NCI-H345 treated with DMSO at 0.1 percent for 48 hours (cell line): ENCODE measurements around the gene IL32.
A peak's percentile ranks its signal among the peaks of the same experiment; 100 is the strongest.
"Not testable (repeated sequence)": the region's sequence is repeated elsewhere in the genome, so short reads cannot be mapped to it uniquely, and the experiment has no call there.

Experiments used
- DNase-seq: peaks from one replicate; lab custom pipeline; 2025; ENCODE audit not compliant: unreplicated experiment; lab: John Stamatoyannopoulos, UW

Gene IL32

DNA sequence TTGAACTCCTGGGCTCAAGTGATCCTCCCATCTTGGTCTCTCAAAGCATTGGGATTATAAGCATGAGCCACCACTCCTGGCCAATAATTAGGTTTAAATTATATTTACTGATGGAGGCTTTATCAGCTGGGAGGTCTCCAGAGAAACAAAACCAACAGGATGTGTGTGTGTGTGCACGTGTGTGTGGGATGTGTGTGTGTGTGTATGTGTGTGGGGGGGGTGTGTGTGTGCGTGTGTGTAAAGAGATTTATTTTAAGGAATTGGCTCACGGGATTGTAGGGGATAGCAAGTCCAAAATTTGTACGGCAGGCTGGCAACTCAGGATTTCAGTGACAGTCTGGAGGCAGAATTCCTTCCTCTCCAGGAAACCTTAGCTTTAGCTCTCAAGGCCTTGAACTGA lies 14.4 kb upstream of the IL32 start:
- DNase-seq: no peak

DNA sequence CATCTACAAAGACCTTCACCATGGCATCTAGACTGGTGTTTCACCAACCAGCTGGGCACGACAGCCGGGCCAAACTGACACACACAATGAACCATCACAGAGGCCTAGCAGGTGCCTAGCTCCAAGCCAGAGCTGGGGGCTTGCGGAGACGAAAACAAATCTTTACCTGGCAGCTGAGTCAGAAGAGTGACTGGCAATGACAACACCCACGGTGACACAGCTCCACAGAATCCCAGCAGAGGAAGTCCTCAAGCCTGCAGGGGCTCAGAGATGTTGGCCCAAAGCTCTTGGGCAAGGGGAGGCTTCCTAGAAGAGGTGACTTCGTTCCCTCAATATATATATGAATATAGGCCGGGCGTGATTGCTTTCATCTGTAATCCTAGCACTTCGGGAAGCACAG lies 13.9 kb upstream of the IL32 start:
- DNase-seq: no peak

DNA sequence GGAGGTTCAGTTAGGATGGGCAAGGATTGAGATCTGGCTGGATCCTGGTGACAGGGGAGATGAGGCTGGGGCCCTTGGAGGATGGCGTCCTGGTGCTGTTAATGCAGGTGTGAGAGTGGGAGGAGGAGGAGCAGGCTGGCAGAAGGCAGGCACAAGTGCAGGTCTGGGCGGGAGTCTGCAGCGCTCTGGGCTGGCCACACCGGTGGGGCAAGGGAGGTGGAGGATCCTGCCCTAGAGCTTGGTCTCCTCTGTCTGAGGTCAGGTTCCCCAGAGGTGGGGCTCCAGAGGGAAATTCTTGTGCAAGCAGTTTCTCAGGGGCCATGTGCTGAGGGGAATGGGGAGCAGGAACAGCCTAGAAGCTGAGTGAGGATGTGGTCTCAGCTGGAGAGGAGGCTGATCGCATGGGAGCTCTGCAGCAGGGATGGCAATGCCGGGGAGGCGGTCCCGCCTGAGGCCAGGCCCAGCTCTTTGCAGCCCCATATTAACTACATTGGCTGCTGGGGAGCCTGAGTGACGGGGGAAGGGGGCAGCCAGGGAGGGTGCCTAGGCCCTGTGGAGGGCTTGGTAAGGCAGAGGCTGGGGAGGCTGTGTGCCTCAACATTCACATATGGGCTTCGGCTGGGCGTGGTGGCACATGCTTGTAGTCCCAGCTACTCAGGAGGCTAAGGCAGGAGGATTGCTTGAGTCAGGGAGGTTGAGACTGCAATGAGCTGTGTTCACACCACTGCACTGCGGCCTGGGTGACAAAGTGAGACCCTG lies 12.7 kb upstream of the IL32 start:
- not testable (repeated sequence) for DNase-seq

DNA sequence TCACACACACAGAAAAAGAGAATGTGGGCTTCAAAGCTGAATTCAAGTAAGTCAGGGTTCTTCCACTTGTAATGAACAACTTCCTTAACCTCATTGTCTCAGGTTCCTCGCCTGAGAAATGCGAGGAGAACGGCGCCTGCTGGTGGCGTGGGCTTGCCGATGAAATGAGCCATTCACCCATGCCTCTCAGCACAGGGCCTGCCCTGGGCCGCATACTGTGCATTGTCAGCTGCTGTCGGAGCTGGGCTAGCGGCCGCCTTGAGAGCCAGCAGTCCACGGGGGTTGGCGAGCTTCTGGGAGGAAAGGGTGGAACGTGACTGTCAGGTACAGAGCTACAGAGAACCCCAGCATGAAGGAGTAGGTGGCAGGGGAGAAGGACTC lies 12.1 kb upstream of the IL32 start:
- not testable (repeated sequence) for DNase-seq

DNA sequence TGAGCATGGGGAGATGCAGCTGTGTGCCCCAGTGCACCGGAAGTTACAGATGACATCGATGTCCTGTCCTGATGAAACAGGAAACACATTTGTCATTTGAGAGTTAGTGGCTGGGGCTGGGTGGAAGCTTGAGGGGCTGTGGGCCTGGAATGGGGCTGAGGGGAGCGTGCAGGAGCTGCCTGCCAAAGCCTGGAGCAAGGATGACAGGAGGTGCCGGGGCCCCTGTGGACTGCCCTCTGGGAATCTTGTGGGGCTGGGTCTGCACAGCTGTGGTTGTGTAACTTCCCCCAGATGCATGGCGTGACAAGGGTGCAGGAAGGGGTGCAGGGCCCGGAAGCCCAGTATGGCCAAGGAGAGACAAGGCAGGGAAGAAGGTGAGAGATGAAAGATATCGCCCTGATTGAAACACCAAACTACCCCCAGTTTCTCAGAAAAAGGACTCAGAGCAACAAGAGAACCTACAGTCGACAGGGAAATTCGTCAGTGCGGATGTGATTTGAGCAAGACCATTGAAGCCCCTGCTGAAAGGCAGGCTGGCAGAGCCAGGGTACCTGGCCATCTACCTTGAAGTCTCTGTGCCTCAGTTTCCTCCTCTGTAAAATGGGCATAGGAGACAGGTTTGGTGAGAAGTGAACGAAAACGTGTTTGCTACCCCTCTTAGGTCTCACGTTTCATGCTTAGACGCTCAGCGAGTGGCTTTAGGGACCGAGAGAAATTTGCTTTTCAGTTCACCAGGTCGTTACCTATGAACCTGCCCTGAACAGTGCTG lies 10.3 kb upstream of the IL32 start:
- no peak for DNase-seq

DNA sequence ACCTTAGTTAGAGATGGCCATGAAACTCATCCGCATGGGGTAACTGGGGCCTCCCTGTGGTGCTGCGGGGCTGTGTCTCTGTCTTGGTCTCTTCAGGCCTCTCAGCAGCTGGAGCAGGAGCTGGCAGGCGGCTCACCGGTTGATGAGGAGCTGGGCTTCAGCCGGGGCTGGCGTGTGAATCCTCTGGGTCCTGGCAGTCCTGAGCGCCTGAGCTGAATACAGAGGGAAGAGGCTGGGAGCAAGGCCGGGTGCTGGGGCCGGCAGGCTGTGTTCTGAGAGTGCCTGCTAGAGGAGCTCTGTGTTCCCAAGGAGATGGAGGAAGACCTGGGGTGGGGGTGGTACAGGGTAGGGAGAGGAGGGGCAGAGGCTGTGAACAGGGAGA lies 9.7 kb upstream of the IL32 start:
- DNase-seq: not testable (repeated sequence)

DNA sequence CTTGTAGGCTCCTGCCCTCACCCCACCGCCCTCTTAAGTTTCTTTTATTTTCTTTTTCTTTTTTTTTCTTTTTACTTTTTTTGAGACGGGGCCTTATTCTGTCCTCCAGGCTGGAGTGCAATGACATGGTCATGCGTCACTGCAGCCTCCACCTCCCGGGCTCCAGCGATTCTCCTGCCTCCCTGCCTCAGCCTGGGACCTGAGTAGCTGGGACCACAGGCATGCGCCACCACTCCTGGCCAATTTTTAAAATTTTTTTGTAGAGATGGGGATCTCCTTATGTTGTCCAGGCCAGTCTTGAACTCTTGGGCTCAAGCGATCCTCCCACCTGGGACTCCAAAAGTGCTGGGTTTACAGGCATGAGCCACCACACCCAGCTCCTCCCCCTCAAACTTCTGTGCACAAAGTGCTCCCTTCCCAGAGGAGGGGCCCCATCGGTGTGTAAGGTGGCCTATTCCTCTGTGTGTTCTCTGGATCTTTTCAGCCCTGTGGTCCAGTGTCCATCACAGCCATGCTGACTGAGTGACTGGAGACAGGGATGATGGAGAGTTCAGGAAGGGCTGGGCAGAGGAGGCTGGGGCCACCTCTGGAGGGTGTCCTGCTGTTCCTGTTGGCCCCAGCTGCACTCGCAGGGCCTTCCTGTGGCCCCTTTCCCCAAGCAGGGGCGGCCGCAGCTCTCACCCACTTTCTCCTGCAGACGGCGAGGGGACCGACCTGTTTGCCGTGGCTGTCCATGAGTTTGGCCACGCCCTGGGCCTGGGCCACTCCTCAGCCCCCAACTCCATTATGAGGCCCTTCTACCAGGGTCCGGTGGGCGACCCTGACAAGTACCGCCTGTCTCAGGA lies 8.9 kb upstream of the IL32 start:
- DNase-seq: no peak

DNA sequence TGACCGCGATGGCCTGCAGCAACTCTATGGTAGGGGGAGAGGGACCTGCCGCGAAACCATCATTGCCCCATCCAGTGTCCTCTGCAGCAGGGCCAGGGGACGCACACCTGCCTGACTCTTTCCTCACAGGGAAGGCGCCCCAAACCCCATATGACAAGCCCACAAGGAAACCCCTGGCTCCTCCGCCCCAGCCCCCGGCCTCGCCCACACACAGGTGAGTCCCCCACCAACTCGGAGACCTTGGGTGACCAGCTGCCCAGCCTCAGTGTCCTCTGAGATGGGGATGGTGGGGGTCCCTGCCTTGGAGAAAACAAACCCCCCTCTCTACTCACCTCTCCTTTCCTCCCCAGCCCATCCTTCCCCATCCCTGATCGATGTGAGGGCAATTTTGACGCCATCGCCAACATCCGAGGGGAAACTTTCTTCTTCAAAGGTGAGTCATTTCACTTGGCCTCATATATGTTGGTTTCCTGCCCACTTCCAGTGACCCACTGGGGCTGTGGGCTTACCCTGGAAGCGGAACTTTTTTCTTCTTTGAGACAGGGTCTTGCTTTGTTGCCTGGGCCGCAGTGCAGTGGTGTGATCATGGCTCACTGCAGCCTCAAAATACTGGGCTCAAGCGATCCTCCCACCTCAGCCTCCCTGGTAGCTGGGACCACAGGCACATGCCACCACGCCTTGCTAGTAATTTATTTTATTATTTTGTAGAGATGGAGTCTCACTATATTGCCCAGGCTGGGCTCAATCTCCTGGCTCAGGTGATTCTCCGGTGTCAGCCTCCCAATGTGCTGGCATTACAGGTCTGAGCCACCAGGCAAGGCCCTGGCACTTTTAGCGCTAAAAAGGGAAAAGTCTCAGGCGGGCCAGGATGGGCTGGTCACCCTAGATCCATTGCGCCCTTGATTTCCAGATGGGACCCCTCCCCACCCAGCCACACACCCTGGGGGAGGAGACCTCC lies 8.0 kb upstream of the IL32 start:
- DNase-seq: no peak

DNA sequence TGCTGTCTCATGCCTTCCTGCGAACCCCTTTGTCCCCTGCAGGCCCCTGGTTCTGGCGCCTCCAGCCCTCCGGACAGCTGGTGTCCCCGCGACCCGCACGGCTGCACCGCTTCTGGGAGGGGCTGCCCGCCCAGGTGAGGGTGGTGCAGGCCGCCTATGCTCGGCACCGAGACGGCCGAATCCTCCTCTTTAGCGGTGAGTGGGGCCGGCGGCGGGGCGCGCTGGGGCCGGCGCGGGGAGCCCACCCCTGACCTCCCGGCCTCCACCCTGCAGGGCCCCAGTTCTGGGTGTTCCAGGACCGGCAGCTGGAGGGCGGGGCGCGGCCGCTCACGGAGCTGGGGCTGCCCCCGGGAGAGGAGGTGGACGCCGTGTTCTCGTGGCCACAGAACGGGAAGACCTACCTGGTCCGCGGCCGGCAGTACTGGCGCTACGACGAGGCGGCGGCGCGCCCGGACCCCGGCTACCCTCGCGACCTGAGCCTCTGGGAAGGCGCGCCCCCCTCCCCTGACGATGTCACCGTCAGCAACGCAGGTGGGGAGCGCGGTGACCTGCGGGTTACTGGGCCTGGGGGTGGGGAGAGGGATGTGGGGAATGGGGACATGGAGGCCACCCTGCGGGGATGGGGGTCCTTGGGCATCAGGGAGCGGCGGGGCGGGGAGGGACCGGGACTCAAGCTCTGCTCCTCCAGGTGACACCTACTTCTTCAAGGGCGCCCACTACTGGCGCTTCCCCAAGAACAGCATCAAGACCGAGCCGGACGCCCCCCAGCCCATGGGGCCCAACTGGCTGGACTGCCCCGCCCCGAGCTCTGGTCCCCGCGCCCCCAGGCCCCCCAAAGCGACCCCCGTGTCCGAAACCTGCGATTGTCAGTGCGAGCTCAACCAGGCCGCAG lies 7.1 kb upstream of the IL32 start:
- no peak for DNase-seq

DNA sequence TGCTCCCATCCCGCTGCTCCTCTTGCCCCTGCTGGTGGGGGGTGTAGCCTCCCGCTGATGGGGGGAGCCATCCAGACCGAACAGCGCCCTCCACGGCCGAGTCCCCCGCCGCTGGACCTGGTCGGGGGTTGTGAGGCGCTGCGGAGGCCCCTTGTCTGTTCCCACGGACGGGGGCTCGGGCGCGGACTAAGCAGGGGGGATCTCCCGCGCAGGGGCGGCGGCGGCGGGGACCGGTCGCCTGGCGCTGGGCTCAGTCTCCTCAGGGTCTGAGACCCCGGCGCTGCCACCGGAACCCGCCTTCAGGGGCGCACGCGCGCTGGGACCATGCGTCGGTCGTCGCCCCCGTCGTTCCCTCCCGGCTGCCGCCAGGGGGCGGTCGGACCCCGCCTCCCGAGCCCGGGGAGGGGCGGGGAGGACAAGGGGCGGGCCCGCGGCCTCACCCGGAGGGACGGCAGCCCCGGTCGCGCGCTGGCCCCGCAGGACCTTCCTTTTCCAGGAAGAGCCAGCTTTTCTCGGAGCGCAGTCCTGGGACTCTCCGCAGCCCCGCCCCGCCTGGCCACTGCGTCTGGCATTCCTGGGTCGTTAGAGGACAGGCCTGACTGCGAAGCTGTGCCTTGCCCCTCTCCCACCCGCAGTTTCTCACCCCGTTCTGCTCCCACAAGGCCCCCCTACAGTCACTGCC lies 6.3 kb upstream of the IL32 start:
- DNase-seq: peak; percentile 56

DNA sequence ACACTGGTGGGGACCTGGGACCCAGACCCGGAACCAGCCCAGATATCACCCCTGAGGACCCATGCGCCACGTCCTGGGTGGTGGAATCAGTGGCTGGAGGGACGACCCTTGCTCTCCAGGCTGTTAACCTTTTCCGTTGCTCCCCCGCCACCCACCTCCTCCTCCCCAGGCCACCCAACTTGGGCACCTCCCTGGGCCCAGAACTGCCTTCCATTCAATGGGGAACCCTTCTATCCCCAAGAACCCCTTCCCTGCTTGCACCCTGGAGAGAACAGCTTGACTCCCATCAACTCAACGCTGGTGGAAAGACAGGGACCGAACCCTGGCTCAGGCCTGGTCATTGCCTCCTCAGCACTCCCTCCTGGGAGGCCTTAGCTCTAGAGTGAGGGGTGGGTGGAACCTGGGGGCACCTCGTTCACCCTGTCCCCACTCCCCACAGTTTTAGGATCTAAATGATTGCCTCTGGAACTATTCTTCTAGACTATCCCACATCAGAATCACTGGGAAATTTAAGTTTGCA lies 5.7 kb upstream of the IL32 start:
- no peak for DNase-seq

DNA sequence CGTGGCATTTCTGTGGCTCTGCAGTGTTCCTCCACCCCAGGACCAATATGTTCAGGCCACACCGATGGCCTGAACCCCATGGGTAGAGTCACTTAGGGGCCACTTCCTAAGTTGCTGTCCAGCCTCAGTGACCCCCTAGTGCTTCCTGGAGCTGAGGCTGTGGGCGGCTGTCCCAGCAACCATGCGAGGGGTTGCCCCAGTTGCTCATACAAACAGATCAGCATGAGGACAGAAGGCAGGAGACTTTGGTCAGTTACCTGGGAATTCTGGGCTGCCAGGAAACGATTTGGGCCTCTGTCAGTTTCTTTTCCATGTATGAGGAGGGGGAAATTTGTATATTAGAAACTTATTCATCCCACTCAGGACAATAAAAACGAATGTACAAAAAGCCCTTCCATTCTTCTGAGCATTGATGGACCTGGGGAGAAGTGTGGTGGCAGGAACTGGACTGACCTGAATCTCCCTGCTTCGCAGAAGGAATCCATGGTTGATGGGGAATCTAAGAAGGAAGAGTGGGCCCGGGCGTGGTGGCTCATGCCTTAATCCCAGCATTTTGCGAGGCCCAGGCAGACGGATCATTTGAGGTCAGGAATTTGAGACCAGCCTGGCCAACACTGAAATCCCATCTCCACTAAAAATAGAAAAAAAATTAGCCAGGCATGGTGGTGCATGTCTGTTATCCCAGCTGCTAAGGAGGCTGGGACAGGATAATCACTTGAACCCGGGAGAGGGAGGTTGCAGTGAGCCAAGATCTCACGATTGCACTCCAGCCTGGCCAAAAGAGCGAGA lies 4.9 kb upstream of the IL32 start:
- no peak for DNase-seq

DNA sequence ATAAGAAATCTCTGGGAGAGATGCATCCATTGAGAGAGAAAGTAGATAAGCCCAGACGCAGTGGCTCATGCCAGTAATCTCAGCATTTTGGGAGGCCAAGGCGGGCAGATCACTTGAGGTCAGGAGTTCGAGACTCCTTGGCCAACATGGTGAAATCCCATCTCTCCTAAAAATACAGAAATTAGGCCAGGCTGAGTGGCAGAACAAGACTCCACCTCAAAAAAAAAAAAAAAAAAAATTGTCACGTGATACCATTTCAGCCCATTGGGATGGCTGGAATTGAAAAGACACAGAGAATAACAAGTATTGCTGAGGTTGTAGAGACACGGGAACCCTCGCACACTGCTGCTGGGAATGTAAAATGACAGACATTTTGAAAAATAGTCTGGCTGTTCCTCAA lies 2.9 kb upstream of the IL32 start:
- no peak for DNase-seq

DNA sequence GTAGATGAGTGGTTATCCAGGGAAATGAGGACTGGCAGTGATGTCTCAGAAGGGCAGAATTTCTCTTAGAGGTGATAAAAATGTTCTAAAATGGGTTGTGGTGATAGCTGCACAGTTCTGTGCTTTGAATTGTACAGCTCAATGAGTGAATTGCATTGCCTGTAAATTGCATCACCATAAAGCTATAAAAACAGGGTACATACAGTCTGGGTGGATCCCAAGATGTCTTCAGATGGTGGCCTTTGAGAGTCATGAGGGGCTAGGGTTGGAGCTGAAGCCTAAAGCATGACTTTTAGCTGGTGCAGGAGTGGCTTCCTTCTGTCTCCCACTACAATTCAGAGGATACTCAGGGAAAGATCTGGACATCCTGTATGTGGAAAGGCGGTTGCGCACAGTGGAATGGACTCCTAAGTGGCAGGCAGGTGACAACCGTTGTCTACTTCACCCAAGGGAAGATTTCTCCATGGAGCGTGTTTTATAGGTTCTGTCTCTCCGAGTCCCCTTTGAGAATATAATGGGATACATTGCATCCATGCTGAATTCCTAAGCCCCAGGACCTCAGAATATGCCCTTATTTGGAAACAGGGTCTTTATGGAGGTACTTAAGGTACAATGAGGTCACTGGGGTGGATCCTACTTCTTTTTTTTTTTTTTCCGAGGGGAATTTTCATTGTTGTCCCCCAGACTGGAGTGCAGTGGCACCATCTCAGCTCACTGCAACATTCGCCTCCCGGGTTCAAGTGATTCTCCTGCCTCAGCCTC lies 1.6 kb upstream of the IL32 start:
- DNase-seq: no peak

DNA sequence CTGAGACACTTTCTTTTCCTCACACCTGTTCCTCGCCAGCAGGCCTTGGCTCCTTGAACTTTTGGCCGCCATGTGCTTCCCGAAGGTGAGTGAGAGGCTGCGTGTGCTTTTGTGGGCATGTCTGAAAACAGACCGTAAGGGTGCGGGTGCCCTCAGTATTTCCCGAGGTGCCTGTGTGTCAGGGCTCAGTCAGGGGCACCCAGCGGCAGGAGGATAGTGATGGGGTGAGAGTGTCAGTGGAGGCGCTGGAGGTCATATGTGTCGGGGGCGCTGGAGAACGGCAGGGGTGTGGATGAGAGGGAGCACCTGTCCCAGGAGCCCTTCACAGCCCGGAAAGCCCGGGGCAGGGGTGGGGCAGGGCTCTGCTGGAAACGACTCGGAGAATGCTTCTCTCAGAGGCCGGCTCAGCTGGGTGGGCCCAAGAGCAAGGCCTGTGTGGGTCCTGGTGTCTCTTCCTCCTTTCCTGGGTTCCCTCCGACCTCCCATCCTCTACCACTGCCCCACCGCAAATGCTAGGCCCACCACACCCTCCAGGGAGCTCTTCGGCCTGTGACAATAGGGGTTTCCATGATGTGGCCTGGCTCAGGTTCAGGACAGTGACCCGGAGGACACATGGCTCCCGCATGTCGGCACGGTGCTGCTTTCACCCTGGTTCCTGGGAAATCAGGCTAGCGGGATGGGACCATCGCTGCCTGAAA lies 451 bp downstream of the IL32 start:
- no peak for DNase-seq

DNA sequence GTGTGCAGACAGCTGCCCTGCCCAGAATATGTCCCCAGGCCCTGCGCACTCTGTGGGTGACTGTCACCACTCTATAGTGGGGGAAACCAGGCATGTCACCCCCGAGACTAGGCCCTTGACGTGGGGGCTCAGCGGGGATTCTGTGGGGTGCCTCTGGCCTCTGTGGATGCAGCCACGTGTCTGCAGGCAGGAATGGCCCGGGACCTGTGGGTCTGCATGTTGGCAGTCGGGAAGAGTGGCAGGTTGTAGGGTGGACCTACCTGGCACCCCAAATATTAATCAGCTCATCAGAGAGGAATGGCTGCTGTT lies 954 bp downstream of the IL32 start:
- DNase-seq: no peak

DNA sequence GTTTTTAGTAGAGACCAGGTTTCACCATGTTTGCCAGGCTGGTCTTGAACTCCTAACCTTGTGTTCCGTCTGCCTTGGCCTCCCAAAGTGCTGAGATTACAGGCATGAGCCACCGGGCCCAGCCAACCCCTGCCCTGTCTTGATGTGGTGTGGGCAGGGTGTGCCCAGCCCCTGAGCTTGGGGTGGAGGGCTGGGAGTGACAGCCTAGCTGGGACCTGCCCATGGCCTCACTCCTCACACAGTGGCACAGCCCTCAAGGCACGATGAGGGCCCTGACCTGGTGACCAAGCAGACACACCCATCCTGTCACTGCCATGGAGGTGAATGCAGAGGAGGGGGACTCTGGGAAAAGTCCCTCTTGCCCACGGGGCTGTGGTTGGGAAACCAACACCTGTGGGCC lies 3.0 kb downstream of the IL32 start:
- DNase-seq: no peak
